Esophagus squamous epithelium (tissue), 4 donors: ENCODE results near the gene SKP1.

ENCODE experiments used
- CTCF ChIP-seq, 6 experiments: fragments of 450-650 bp in 4 of 6; fragments of 200-600 bp in 2 of 6; sonication (generic) in 2 of 6; IDR thresholded peaks; one replicate each; pipeline ENCODE4 v1.5.1; 2016 to 2019; ENCODE audit warnings: antibody characterized with exemption in 6 of 6, mild to moderate bottlenecking in 4 of 6, moderate library complexity in 4 of 6
- POLR2A ChIP-seq, 4 donors: fragments of 450-650 bp; IDR thresholded peaks; one replicate each; pipeline ENCODE4 v1.6.1; 2017; ENCODE audit warnings: antibody characterized with exemption in 4 of 4, mild to moderate bottlenecking in 4 of 4, moderate library complexity in 3 of 4

- no peak for TF ChIP-seq CTCF (IDR thresholded peaks at IDR 0.05)
- no peak for TF ChIP-seq POLR2A (IDR thresholded peaks at IDR 0.05)
These were observed 48.6 kb downstream of the SKP1 start for GRCh38 chr5:134127988-134128647.
